ENCODE measurements around the gene SLC26A1.
"Not testable (repeated sequence)": the region's sequence is repeated elsewhere in the genome, so short reads cannot be mapped to it uniquely, and the experiment has no call there.

DNA sequence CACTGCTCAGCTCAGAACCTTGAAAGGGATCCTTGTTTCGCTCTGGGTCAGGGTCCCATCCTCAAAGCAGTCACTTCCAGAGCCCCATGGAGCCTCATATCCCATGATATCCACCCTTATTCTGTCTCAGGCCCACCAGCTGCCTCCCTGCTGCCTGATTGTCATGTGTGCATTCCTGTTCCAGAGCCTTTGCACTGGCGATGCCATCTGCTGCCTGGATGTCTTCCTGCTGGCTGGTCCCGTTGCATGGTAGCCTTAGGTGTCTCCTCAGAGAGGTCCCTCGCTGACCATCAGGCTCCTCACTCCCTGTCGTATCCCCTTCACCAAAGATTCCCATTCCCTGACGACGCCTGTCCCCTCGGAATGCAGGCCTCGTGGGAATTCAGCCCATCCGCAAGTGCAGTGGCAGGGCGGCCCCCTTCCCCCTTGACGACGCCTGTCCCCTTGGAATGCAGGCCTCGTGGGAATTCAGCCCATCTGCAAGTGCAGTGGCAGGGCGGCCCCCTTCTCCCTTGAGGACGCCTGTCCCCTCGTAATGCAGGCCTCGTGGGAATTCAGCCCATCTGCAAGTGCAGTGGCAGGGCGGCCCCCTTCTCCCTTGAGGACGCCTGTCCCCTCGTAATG is 6.1 kb upstream of the SLC26A1 start:
- TF ChIP-seq POLR2A (IDR thresholded peaks at IDR 0.05), result not testable (repeated sequence)
- TF ChIP-seq, protein P1, sequence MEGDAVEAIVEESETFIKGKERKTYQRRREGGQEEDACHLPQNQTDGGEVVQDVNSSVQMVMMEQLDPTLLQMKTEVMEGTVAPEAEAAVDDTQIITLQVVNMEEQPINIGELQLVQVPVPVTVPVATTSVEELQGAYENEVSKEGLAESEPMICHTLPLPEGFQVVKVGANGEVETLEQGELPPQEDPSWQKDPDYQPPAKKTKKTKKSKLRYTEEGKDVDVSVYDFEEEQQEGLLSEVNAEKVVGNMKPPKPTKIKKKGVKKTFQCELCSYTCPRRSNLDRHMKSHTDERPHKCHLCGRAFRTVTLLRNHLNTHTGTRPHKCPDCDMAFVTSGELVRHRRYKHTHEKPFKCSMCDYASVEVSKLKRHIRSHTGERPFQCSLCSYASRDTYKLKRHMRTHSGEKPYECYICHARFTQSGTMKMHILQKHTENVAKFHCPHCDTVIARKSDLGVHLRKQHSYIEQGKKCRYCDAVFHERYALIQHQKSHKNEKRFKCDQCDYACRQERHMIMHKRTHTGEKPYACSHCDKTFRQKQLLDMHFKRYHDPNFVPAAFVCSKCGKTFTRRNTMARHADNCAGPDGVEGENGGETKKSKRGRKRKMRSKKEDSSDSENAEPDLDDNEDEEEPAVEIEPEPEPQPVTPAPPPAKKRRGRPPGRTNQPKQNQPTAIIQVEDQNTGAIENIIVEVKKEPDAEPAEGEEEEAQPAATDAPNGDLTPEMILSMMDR (IDR thresholded peaks at IDR 0.05), result not testable (repeated sequence)
